ENCODE data around the gene VTI1A.

GRCh38 chr10:112816033-112816430 lies 369.0 kb downstream of the VTI1A start:
- TF ChIP-seq POLR2AphosphoS5 (IDR thresholded peaks at IDR 0.05) (no peak), CTCF (IDR thresholded peaks at IDR 0.05) (no peak)

Measured in breast epithelium (tissue), 3 donors.